IPS-18c (cell line): ENCODE data around the gene PICK1.
"Not testable (repeated sequence)": the region's sequence is repeated elsewhere in the genome, so short reads cannot be mapped to it uniquely, and the experiment has no call there.

Source experiments
- H3K4me3 ChIP-seq: 2 replicates; pipeline ENCODE4 v1.7.0; 2013; ENCODE audit warnings: low read depth, mild to moderate bottlenecking, low read length, moderate library complexity; ENCODE audit not compliant: insufficient read depth
- H3K9me3 ChIP-seq: one replicate; pipeline ENCODE4 v1.6.1; 2013; ENCODE audit warnings: mild to moderate bottlenecking, low read length, moderate library complexity; ENCODE audit not compliant: control insufficient read depth, insufficient read depth

PICK1 gene

GRCh38 chr22:38115423-38116205, 58.4 kb downstream of the PICK1 start:
- Histone ChIP-seq H3K9me3 (no peaks in the 10 kb centered on the region), H3K4me3 (no peak overlapping the region)

- H3K4me3 ChIP-seq, H3K9me3 ChIP-seq: not testable (repeated sequence)
These were observed 60.4 kb downstream of the PICK1 start for GRCh38 chr22:38117556-38117955.

GRCh38 chr22:38118182-38118581, 61.0 kb downstream of the PICK1 start:
- Histone ChIP-seq H3K9me3 (no peaks in the 10 kb centered on the region), H3K4me3 (no peak overlapping the region)

GRCh38 chr22:38118747-38119146, 61.5 kb downstream of the PICK1 start:
- H3K9me3 ChIP-seq, H3K4me3 ChIP-seq: not testable (repeated sequence)

- Histone ChIP-seq H3K9me3 (no peaks in the 10 kb centered on the region), H3K4me3 (no peak overlapping the region)
These were observed 63.3 kb downstream of the PICK1 start for GRCh38 chr22:38120359-38121110.

- Histone ChIP-seq H3K9me3 (no peaks in the 10 kb centered on the region), H3K4me3 (no peak overlapping the region)
These were observed 65.4 kb downstream of the PICK1 start for GRCh38 chr22:38122616-38123015.

- Histone ChIP-seq H3K9me3 (no peaks in the 10 kb centered on the region), H3K4me3 (no peak overlapping the region)
These were observed 67.2 kb downstream of the PICK1 start for GRCh38 chr22:38124236-38124974.

- no peak overlapping the region for H3K4me3 ChIP-seq
These were observed 67.9 kb downstream of the PICK1 start for GRCh38 chr22:38125038-38125610.

More at GRCh38 chr22:38125038-38125610, 67.9 kb downstream of the PICK1 start:
- no peaks in the 10 kb centered on the region for H3K9me3 ChIP-seq
